Measurements from ENCODE around the gene UBE2QL1. TPM values are rescaled to one million over a fixed set of nuclear protein-coding genes. Genes with fewer than 3 reads are reported as not detected.

The UBE2QL1 gene
- total and polyA plus RNA-seq, 2 experiments from 2014 or later = 6.3 to 8.8 TPM

GRCh38 chr5:6473284-6473683 is 24.6 kb downstream of the UBE2QL1 start:
- no peaks in the 10 kb centered on the region for H3K9me3 ChIP-seq (ENCODE audit: low read depth)
- H3K4me3 ChIP-seq = no peak overlapping the region
- H3K36me3 ChIP-seq = no peaks in the 10 kb centered on the region
- no peaks in the 10 kb centered on the region for H3K27me3 ChIP-seq
- H3K27ac ChIP-seq = no peak overlapping the region
- no peak for DNase-seq (ENCODE audit: low read depth in 1 of 2, low spot score in 1 of 2)
- no peaks in the 10 kb centered on the region for H3K4me1 ChIP-seq (ENCODE audit: low read depth)
- TF ChIP-seq CTCF (IDR thresholded peaks at IDR 0.05; ENCODE audit: low read depth, low read length) = no peak

GRCh38 chr5:6475626-6476312 is 27.1 kb downstream of the UBE2QL1 start:
- Histone ChIP-seq H3K27me3 (no peaks in the 10 kb centered on the region), H3K27ac (no peak overlapping the region), H3K4me1 (ENCODE audit: low read depth) (no peaks in the 10 kb centered on the region), H3K9me3 (ENCODE audit: low read depth) (no peaks in the 10 kb centered on the region), H3K36me3 (no peaks in the 10 kb centered on the region), H3K4me3 (no peak overlapping the region)
- DNase-seq (ENCODE audit: low read depth in 1 of 2, low spot score in 1 of 2) = peak in 1 of 2 donors; percentile 41
- TF ChIP-seq CTCF (IDR thresholded peaks at IDR 0.05; ENCODE audit: low read depth, low read length) = no peak

GRCh38 chr5:6476313-6476661 is 27.6 kb downstream of the UBE2QL1 start:
- Histone ChIP-seq H3K4me3 (no peak overlapping the region), H3K27me3 (no peaks in the 10 kb centered on the region), H3K27ac (no peak overlapping the region), H3K4me1 (ENCODE audit: low read depth) (no peaks in the 10 kb centered on the region), H3K9me3 (ENCODE audit: low read depth) (no peaks in the 10 kb centered on the region), H3K36me3 (no peaks in the 10 kb centered on the region)
- DNase-seq (ENCODE audit: low read depth in 1 of 2, low spot score in 1 of 2) = no peak
- no peak for TF ChIP-seq CTCF (IDR thresholded peaks at IDR 0.05; ENCODE audit: low read depth, low read length)

GRCh38 chr5:6478793-6479192 is 30.1 kb downstream of the UBE2QL1 start:
- no peak overlapping the region for H3K4me3 ChIP-seq
- H3K27me3 ChIP-seq = no peaks in the 10 kb centered on the region
- no peaks in the 10 kb centered on the region for H3K4me1 ChIP-seq (ENCODE audit: low read depth)
- DNase-seq (ENCODE audit: low read depth in 1 of 2, low spot score in 1 of 2) = no peak
- no peak for TF ChIP-seq CTCF (IDR thresholded peaks at IDR 0.05; ENCODE audit: low read depth, low read length)
- H3K36me3 ChIP-seq = no peaks in the 10 kb centered on the region
- H3K9me3 ChIP-seq (ENCODE audit: low read depth) = no peaks in the 10 kb centered on the region
- no peak overlapping the region for H3K27ac ChIP-seq

- DNase-seq (ENCODE audit: low read depth in 1 of 2, low spot score in 1 of 2) = no peak
- TF ChIP-seq CTCF (IDR thresholded peaks at IDR 0.05; ENCODE audit: low read depth, low read length) = no peak
- Histone ChIP-seq H3K27ac (no peak overlapping the region), H3K36me3 (no peaks in the 10 kb centered on the region), H3K4me1 (ENCODE audit: low read depth) (no peaks in the 10 kb centered on the region), H3K9me3 (ENCODE audit: low read depth) (no peaks in the 10 kb centered on the region), H3K27me3 (no peaks in the 10 kb centered on the region), H3K4me3 (no peak overlapping the region)
These were observed 31.7 kb downstream of the UBE2QL1 start for GRCh38 chr5:6480133-6481051.

Measured in cardiac muscle cell (in vitro differentiated cells and primary cell).